WERI-Rb-1 (cell line): ENCODE data around the gene CCDC33.

ENCODE experiments used
- DNase-seq: peaks from one replicate; pipeline ENCODE4 v3.0.0-alpha.2; 2020
- H3K27ac ChIP-seq: fragments of 250-450 bp; sonication (Bioruptor Pico); 2 replicates; pipeline ENCODE4 v1.5.1; 2020; ENCODE audit warnings: mild to moderate bottlenecking, moderate library complexity
- H3K27me3 ChIP-seq: fragments of 250-450 bp; sonication (Bioruptor Pico); 2 replicates; pipeline ENCODE4 v1.5.1; 2021; ENCODE audit warnings: mild to moderate bottlenecking, low read depth, moderate library complexity; ENCODE audit not compliant: insufficient read depth, severe bottlenecking
- H3K36me3 ChIP-seq: fragments of 250-450 bp; sonication (Bioruptor Pico); 2 replicates; pipeline ENCODE4 v1.5.1; 2020; ENCODE audit warnings: mild to moderate bottlenecking, moderate library complexity
- H3K4me3 ChIP-seq: 2 replicates; pipeline ENCODE4 v1.5.1; 2011; ENCODE audit warnings: low read depth, mild to moderate bottlenecking, control low read depth, low read length
- H3K9me3 ChIP-seq: fragments of 250-450 bp; sonication (Bioruptor Pico); 2 replicates; pipeline ENCODE4 v1.5.1; 2021; ENCODE audit warnings: mild to moderate bottlenecking, moderate library complexity; ENCODE audit not compliant: severe bottlenecking
- TF ChIP-seq, protein P1 (sequence below): IDR thresholded peaks from 2 replicates; pipeline ENCODE4 v1.5.1; 2011; ENCODE audit warnings: low read depth, mild to moderate bottlenecking, control low read depth, inconsistent platforms, low read length

Gene CCDC33

DNA sequence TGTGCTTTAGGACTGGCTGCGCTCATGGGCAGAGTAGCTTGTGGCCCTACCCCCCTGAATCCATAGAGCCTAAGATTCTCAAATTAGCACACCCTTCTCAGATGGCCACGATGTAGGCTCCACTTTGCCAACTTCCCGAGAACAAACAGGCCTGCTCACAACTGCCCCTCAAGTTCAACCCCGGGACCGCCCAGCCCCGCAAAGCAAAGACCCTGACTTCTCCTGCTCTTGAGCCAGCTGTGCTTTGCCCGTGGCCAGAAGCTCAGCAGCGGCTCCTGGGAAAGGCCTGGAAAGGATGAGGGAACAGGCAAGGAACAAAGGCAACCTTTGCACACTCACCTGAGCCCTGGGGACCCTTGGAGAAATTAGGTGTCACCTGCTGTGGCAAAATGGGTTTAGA, 99.3 kb downstream of the CCDC33 start:
- no peak for DNase-seq
- TF ChIP-seq, protein P1, sequence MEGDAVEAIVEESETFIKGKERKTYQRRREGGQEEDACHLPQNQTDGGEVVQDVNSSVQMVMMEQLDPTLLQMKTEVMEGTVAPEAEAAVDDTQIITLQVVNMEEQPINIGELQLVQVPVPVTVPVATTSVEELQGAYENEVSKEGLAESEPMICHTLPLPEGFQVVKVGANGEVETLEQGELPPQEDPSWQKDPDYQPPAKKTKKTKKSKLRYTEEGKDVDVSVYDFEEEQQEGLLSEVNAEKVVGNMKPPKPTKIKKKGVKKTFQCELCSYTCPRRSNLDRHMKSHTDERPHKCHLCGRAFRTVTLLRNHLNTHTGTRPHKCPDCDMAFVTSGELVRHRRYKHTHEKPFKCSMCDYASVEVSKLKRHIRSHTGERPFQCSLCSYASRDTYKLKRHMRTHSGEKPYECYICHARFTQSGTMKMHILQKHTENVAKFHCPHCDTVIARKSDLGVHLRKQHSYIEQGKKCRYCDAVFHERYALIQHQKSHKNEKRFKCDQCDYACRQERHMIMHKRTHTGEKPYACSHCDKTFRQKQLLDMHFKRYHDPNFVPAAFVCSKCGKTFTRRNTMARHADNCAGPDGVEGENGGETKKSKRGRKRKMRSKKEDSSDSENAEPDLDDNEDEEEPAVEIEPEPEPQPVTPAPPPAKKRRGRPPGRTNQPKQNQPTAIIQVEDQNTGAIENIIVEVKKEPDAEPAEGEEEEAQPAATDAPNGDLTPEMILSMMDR: no peak
- Histone ChIP-seq H3K27ac (no peak overlapping the region), H3K36me3 (no peaks in the 10 kb centered on the region), H3K4me3 (no peak overlapping the region), H3K27me3 (no peaks in the 10 kb centered on the region), H3K9me3 (no peaks in the 10 kb centered on the region)

DNA sequence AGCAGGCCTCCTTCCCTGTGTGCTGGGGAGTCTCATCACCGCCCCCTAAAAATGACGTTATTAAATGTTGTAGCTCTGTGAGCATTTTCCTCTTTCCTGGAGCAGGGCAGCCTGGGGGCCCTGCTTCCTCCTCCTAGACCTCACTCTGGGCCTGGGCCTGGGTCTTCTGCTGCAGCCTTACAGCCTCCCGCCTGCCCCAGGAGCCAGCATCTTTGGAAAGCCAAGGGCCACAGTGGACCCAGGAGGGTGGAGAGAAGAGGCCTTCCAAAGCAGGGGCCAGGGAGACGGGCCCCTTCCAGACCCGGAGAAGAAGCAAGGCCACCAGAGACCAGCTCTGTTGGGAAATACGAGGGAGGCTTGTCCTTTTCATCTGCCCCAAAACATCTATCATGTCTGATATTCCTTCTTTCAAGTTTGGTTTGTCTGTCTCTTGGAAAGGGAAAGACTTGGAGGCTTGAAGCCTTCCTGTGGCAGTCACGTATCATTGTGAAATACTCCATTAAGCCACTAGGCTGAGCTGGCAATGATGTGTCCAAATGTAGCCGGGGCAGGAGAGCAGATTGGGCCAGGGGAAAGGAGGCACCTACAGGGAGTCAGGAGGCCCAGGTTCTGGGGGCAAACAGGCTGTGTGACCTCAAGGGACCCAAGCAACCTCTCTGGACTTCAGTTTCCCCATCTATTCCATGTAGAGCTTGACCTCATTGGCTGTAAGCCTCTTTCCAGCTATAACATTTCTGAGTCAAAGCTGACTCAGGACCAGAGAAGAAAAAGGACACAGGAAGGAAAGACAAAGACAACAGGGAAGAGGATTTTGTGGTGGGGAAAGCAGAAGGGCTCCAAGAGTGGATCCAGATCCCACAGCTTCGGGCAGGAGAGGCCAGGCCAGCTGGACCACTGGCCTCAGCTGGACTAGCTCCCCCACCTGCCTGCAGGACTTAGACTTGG, 100.2 kb downstream of the CCDC33 start:
- no peak for DNase-seq
- no peak overlapping the region for H3K4me3 ChIP-seq
- H3K9me3 ChIP-seq: no peaks in the 10 kb centered on the region
- H3K27ac ChIP-seq: no peak overlapping the region
- TF ChIP-seq, protein P1: no peak
- no peaks in the 10 kb centered on the region for H3K36me3 ChIP-seq
- H3K27me3 ChIP-seq: no peaks in the 10 kb centered on the region

DNA sequence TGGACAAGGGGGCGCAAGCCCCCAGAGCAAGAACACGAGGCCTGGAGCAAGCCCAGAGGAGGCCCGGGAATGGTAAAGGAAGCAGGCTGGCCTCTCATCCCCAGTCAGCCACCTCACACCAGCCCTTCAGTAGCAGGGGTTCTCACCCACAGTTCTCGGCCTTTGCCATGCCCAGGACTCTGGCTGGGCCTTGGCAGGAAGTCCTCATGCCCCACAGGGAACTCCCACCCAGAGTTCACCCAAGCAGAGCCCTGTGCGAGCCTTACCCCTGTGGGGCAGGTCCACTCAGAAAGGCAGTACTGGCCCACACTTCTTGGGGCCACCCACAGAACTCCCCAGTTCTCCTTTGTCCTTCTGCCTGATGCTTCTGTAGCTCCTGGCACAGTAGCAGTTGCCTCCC, 101.0 kb downstream of the CCDC33 start:
- TF ChIP-seq, protein P1: no peak
- Histone ChIP-seq H3K27me3 (no peaks in the 10 kb centered on the region), H3K27ac (no peak overlapping the region), H3K36me3 (no peaks in the 10 kb centered on the region), H3K4me3 (no peak overlapping the region), H3K9me3 (no peaks in the 10 kb centered on the region)
- no peak for DNase-seq

DNA sequence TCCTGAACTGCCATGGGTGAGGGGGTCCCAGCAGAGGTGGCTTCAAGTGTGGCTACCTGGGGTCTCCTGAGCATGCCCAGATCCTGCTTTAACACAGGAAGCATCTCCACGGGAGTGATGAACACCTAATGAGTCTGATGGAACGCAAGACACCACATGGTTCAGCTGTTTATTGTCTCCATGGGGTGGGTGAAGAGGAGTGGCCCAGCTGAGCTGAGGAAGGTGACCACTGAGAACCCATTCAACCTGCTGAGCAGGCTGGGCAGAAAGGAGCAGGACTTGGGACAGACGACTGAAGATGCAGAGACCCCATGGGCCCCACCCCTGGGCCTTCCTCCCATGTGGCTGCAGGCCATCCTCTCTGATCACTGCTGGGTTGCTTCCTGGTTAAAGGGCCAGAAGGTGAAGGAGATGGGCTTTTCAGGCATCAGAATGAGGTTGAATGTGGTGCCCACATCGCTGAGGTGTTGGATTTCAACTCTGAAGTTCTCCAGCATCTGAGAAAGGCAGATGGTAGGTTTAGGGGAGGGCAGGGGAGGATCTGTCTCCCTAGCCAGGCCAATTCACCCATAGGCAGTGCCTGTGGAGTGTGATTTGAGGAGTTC, 101.6 kb downstream of the CCDC33 start:
- Histone ChIP-seq H3K4me3 (no peak overlapping the region), H3K27ac (no peak overlapping the region), H3K27me3 (no peaks in the 10 kb centered on the region), H3K9me3 (no peaks in the 10 kb centered on the region), H3K36me3 (no peaks in the 10 kb centered on the region)
- no peak for DNase-seq
- TF ChIP-seq, protein P1: no peak

DNA sequence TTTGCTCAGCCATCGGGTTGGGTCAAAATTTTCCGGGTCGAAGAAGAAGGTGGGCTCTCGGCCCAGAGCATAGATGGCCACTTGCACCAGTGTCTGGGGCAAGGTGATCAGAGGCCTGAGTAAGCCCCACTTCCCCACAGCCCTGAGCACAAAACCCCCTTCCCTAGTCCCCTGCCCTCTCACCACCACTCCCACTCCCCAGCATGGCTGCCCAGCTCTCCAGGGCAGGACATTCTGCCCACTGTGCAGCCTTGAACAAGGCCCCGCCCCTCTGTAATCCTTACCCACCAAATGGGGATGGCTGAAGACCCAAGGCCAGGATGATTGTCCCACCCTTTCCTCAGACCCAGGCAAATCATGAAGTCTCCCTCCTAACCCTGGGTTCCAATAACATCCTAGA, 102.5 kb downstream of the CCDC33 start:
- DNase-seq: no peak
- TF ChIP-seq, protein P1: no peak
- H3K36me3 ChIP-seq: no peaks in the 10 kb centered on the region
- no peak overlapping the region for H3K4me3 ChIP-seq
- no peak overlapping the region for H3K27ac ChIP-seq
- H3K27me3 ChIP-seq: no peaks in the 10 kb centered on the region
- no peaks in the 10 kb centered on the region for H3K9me3 ChIP-seq
